ENCODE data around the gene RIMS4.

- TF ChIP-seq SMARCC2 (IDR thresholded peaks at IDR 0.05; ENCODE audit: low read depth) (no peak), SETDB1 (IDR thresholded peaks at IDR 0.05; ENCODE audit: low read length) (no peak)
These were observed 29.2 kb downstream of the RIMS4 start for GRCh38 chr20:44781118-44781517.
